ENCODE data around the gene SLC9C2.
"Not testable (repeated sequence)": the region's sequence is repeated elsewhere in the genome, so short reads cannot be mapped to it uniquely, and the experiment has no call there.

The SLC9C2 gene, protein sequence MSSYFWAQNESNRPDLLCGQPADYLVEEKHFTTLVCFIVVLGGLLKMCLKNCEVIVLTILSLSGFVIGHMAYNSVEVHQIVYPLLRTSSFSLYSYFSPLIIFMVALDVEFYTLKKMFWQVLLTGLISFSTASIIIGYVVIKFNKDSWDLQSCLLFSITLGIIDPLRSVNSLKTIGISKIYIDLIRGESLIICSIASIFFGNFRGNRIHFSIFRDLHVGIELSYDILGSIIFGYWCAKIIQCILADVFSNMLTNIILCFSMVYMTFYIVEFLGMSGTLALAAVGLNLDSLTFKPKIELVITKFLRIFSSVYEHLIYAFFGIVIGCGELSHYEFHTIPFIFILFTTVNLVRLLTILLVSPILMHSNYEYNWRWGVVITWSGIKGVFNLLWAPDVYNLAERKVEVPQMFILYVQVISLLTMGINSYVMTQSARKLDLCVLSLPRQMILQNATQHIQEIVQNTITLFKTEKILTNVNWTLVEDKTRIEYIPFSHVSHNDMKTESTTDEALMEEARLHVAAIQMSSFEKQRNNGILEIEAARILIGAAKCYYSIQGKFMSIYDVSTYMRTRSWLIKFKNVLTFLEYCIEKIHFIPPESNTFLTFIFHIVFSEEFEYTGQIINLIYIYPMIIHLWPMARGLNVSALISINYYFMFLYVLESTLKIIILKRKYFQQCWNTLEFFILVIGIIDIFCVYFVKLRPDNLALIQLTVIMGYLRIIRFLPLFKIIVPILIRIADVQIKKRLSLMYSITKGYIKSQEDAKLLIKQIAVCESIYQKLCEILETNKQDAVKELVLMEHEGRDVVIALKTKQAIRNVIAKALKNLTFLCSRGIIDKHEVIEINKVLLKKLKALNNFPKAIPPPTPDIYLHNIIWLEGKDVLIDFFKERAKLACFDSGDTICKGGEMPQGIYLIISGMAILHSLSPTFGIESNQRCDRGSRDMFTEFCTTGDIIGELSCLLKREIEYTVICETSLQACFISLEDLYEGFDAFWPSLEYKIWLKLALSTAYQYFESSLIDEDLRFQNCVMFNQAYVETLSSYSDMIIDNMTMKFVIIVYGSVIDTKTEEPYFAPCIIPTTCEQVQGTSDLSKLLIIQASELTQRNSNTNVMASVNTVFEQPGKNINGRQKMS

GRCh38 chr1:173603056-173603591 is at the start of gene SLC9C2:
Gene SLC9C2 (minus strand): TSS chr1:173603072. CDS start chr1:173601776, 1,296 bp downstream.
- DNase-seq (ENCODE audit: low read depth in 2 of 2): no peak

- no peak for DNase-seq (ENCODE audit: low read depth in 2 of 2)
Measured at GRCh38 chr1:173648880-173649605, 46.2 kb upstream of the SLC9C2 start.

- DNase-seq (ENCODE audit: low read depth in 2 of 2): no peak
Measured at GRCh38 chr1:173646656-173647055, 43.8 kb upstream of the SLC9C2 start.

- DNase-seq (ENCODE audit: low read depth in 2 of 2): not testable (repeated sequence)
Measured at GRCh38 chr1:173642450-173643139, 39.7 kb upstream of the SLC9C2 start.

- no peak for DNase-seq (ENCODE audit: low read depth in 2 of 2)
Measured at GRCh38 chr1:173639102-173639501, 36.2 kb upstream of the SLC9C2 start.

DNA sequence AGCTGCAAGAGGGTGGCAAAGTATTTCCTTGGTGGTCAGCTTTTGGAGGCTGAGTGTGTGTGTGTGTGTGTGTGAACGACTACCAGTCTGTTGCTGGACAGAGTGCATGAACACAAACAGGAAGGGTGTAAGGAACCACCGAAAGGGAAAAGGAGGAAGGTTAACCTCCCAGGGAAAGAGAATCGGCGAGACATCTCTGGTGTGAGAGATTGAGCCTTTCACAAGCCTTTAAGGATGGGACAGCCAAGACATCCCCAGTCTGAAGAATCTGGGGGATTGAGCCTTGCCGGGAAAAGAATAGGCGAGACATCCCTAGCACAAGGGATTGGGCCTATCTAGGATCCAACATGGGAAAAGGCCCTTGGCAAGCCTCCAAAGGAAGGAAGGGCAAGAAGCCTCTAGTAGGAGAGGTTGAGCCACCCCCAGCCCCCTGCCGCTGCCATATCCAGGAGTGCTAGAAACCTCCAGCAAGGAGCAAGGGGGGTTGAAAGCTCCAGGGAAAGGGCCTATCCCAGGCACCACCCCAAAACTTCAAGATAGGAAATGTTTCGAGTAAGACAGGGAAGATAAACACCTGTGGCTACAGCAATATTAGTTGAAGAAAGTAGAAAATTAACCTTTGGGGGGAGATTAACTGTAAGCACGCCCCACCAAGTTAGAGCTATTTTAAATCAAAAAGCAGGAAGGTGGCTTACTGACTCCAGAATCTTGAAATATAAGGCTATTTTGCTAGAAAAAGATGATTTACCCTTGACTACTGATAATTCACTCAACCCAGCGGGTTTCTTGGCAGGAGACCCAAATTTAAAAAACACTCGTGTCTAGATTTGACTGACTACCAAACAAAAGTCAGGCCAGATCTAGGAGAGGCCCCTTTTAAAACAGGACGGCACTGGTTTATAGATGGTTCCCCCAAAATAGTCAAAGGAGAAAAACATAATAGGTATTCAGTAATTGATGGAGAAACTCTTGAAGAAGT is 35.5 kb upstream of the SLC9C2 start:
- no peak for DNase-seq (ENCODE audit: low read depth in 2 of 2)

- not testable (repeated sequence) for DNase-seq (ENCODE audit: low read depth in 2 of 2)
Measured at GRCh38 chr1:173637236-173638042, 34.6 kb upstream of the SLC9C2 start.

- DNase-seq (ENCODE audit: low read depth in 2 of 2): no peak
Measured at GRCh38 chr1:173635116-173635515, 32.2 kb upstream of the SLC9C2 start, which contains the start of gene TEX50. Gene TEX50 (plus strand): TSS chr1:173635338. CDS start chr1:173635522, 184 bp downstream.

DNA sequence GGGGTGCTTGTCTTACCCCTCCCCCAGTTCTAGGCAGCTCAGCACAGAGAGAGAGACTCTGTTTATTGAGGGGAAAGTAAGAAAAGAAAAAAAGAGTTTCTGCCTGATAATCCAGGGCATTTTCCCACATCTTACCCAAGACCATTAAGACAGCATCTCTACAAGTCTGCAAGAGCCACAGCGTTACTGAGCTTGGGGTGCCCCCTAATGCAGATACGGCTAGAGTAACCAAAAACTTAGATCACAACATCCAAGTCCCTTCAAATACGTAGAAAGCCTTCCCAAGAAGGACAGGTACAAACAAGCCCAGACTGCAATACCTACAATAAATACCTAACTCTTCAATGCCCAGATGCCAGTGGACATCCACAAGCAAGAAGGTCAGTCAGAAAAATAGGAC is 26.0 kb upstream of the SLC9C2 start:
- DNase-seq (ENCODE audit: low read depth in 2 of 2): no peak

- no peak for DNase-seq (ENCODE audit: low read depth in 2 of 2)
Measured at GRCh38 chr1:173627269-173627668, 24.4 kb upstream of the SLC9C2 start.

DNA sequence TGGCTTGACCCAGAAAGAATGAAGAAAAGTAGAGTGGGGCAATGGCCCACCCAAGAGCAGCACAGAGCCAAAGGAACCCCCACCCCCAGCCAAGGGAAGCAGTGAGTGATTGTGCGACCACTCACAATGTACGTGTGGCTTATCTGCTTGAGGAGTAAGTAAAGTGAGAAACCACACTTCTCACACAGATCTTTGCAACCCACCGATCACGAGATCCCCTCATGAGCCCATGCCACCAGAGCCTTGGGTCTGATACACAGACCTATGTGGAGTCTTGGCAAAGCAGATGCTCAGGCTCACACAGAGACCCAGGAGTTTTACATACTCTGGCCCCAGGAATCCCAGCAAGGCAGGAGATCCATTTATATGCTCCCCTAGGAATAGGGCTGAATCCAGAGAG is 14.0 kb upstream of the SLC9C2 start:
- DNase-seq (ENCODE audit: low read depth in 2 of 2): no peak

DNA sequence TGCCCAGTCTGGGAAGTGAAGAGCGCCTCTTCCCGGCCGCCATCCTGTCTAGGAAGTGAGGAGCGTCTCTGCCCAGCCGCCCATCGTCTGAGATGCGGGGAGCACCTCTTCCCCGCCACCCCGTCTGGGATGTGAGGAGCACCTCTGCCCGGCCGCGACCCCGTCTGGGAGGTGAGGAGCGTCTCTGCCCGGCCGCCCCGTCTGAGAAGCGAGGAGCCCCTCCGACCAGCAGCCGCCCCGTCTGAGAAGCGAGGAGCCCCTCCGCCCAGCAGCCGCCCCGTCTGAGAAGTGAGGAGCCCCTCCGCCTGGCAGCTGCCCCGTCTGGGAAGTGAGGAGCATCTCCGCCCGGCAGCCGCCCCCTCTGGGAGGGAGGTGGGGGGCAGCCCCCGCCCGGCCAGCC is 10.2 kb upstream of the SLC9C2 start:
- not testable (repeated sequence) for DNase-seq (ENCODE audit: low read depth in 2 of 2)

GRCh38 chr1:173608503-173609216 is 5.8 kb upstream of the SLC9C2 start:
- DNase-seq (ENCODE audit: low read depth in 2 of 2): no peak

- DNase-seq (ENCODE audit: low read depth in 2 of 2): no peak
Measured at GRCh38 chr1:173601588-173601987, 1.3 kb downstream of the SLC9C2 start.

DNA sequence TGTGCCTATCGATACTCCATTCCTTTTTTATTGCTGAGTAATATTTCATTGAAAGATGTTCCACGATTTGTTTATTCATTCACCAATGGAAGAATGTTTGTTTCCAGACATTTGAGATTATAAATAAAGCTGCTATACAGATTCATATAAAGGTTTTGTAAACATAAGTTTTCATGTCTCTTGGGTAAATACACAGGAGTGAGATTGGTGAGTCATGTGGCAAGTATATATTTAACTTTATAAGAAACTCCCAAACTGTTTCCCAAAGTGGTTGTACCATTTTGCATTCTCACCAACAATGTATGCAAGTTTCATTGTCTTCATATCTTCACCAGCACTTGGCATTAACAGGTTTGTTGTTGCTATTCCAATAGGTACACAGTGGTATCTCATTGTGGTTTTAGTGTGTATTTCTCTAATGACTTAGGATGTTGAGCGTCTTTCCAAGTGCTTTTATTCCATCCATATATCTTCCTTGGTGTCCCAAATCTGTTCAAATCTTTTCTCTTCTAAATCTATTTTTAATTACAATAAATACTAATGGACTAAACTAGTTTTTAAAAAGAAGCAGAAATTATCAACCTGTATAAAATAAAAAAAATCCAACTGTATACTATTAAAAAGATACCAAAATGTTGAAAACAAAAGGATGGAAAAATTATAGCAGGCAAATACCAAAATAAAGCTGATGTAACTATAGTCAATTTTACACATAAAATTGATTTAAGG is 6.6 kb downstream of the SLC9C2 start:
- no peak for DNase-seq (ENCODE audit: low read depth in 2 of 2)

GRCh38 chr1:173591138-173591537 is 11.7 kb downstream of the SLC9C2 start:
- DNase-seq (ENCODE audit: low read depth in 2 of 2): not testable (repeated sequence)

DNA sequence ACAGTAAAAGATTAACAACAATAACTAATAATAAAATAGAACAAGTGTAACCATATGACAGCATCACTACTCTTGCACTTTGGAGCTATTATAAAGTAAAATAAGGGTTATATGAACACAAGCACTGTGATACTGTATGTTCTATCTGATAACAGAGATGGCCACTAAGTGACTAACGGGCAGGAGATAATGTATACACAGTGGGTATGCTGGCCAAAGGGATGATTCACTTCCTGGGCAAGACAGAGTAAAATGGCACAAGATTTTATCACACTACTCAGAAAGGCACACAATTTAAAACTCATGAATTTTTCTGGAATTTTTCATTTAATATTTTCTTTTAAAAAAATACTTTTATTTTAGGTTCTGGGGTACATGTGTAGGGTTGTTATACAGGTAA is 12.3 kb downstream of the SLC9C2 start:
- DNase-seq (ENCODE audit: low read depth in 2 of 2): no peak

Measured in stimulated activated CD8-positive, alpha-beta memory T cell treated with anti-CD3 and anti-CD28 coated beads, Interleukin-7, amount 100 ng/mL, for 4 hours (primary cell).